HFFc6 (cell line): Measurements from ENCODE around the gene NLN. TPM values are rescaled to one million over a fixed set of nuclear protein-coding genes. Genes with fewer than 3 reads are reported as not detected.
A peak's percentile ranks its signal among the peaks of the same experiment; 100 is the strongest.

Source experiments
- DNase-seq: peaks from one replicate; pipeline ENCODE4 v3.0.0-alpha.2; 2018
- H3K27ac Mint-ChIP-seq: 2 replicates; pipeline ENCODE4 v1.8.0; 2020; ENCODE audit warnings: mild to moderate bottlenecking, mixed read lengths
- H3K27me3 Mint-ChIP-seq: 2 replicates; pipeline ENCODE4 v1.8.0; 2021; ENCODE audit warnings: mild to moderate bottlenecking, moderate library complexity, mixed read lengths; ENCODE audit not compliant: insufficient read depth
- H3K36me3 Mint-ChIP-seq: 2 replicates; pipeline ENCODE4 v1.8.0; 2021; ENCODE audit warnings: low read depth, mixed read lengths
- H3K4me1 Mint-ChIP-seq: 2 replicates; pipeline ENCODE4 v1.8.0; 2020; ENCODE audit warnings: low read depth, mixed read lengths
- H3K4me3 Mint-ChIP-seq: 2 replicates; pipeline ENCODE4 v1.8.0; 2020; ENCODE audit warnings: mild to moderate bottlenecking, moderate library complexity, mixed read lengths
- H3K9me3 Mint-ChIP-seq: 2 replicates; pipeline ENCODE4 v1.8.0; 2020; ENCODE audit warnings: mild to moderate bottlenecking, mixed read lengths
- total RNA-seq, 6 experiments: library from RNA; stranded (reverse); fragmentation: NEBNext Ultra II Directional; extraction: Animal tissue kit (Norgen Biotek cat#: 25700); gene quantifications; 2 replicates in 1 of 6; 3 replicates in 5 of 6; pipeline ENCODE4 v1.2.3, GENCODE V29; 2021
- TF ChIP-seq, protein P1 (sequence below): fragments of 200-600 bp; sonication (generic); IDR thresholded peaks from 2 replicates; pipeline ENCODE4 v1.5.0; 2021; ENCODE audit warnings: antibody characterized with exemption, mild to moderate bottlenecking

The NLN gene
- total RNA-seq, 6 experiments from 2014 or later: 47.9 to 62.0 (median 57.1) TPM

DNA sequence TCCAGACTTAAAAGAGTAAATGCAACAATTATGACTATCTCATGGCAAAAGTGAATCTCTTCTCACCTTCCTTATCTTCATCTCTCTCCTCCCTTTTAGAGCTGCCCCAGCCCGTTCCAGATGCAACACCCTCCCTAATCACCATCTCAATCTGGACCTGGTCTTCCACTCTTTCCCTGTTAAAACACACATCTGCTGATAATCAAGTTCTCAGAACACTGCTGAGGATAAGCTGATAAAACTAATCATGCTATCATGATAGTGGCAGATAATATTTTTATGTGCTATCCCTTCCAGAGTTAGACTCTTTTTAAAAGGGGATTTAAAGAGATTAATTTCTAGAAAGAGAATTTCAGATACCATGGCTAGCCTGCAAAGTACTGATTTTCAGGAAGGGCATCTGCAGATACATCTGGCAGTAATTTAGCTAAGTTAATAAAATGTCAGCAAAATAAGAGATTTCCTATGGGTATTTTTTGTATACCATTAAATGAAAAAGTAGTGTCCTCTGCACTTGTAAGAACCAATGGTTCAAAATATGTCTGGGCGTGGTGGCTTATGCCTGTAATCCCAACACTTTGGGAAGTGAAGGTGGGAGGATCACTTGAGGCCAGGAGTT, 17.3 kb upstream of the NLN start:
- Mint-ChIP-seq H3K27me3 (no peaks in the 10 kb centered on the region), H3K4me3 (no peak overlapping the region), H3K9me3 (no peaks in the 10 kb centered on the region), H3K27ac (peak overlapping the region; percentile 5; the same call in 1 of the 2 replicates), H3K4me1 (no peaks in the 10 kb centered on the region), H3K36me3 (peaks cover 16% of the 10 kb centered on the region)
- TF ChIP-seq, protein P1, sequence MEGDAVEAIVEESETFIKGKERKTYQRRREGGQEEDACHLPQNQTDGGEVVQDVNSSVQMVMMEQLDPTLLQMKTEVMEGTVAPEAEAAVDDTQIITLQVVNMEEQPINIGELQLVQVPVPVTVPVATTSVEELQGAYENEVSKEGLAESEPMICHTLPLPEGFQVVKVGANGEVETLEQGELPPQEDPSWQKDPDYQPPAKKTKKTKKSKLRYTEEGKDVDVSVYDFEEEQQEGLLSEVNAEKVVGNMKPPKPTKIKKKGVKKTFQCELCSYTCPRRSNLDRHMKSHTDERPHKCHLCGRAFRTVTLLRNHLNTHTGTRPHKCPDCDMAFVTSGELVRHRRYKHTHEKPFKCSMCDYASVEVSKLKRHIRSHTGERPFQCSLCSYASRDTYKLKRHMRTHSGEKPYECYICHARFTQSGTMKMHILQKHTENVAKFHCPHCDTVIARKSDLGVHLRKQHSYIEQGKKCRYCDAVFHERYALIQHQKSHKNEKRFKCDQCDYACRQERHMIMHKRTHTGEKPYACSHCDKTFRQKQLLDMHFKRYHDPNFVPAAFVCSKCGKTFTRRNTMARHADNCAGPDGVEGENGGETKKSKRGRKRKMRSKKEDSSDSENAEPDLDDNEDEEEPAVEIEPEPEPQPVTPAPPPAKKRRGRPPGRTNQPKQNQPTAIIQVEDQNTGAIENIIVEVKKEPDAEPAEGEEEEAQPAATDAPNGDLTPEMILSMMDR: no peak
- no peak for DNase-seq

DNA sequence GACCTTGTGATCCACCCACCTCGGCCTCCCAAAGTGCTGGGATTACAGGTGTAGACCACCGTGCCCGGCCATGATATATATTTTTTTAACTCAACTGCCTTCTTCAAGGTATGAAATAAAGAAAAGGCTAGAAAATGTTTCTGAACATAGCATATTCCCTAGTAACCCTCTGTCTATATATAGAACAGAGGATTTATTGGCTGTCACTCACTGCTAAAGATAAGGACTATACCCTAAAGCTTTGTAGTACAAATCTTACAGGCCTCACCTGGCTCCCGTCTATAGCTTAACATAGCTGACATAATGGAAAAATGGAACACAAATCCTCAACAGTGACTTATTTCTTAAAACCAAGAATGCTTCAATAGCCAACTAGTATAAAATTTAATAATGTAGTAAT, 14.3 kb upstream of the NLN start:
- Mint-ChIP-seq H3K27ac (no peak overlapping the region), H3K27me3 (no peaks in the 10 kb centered on the region), H3K9me3 (no peaks in the 10 kb centered on the region), H3K4me1 (no peaks in the 10 kb centered on the region), H3K4me3 (no peak overlapping the region), H3K36me3 (peaks cover 19% of the 10 kb centered on the region)
- TF ChIP-seq, protein P1: no peak
- DNase-seq: no peak

DNA sequence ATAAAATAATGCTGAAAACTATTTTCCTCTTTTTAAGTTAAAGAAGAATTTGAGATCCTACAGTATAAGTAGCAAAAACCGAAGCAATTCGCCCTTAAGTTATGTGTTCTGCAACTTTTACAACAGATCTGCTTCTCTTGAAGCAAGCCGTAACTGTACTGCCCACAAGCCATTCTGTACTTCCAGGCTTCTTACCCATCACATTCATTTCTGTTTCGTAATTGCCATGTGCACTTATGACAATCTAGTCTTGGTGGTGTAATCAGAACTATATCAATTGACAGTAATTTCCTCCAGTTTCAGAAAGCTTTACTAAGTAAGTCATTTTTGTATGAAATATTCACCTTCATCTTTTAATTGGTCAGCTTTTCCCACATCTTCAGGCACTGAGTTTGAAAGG, 13.9 kb upstream of the NLN start:
- Mint-ChIP-seq H3K27ac (no peak overlapping the region), H3K36me3 (peaks cover 18% of the 10 kb centered on the region), H3K4me3 (no peak overlapping the region), H3K27me3 (no peaks in the 10 kb centered on the region), H3K4me1 (no peaks in the 10 kb centered on the region), H3K9me3 (no peaks in the 10 kb centered on the region)
- no peak for DNase-seq
- TF ChIP-seq, protein P1: no peak

DNA sequence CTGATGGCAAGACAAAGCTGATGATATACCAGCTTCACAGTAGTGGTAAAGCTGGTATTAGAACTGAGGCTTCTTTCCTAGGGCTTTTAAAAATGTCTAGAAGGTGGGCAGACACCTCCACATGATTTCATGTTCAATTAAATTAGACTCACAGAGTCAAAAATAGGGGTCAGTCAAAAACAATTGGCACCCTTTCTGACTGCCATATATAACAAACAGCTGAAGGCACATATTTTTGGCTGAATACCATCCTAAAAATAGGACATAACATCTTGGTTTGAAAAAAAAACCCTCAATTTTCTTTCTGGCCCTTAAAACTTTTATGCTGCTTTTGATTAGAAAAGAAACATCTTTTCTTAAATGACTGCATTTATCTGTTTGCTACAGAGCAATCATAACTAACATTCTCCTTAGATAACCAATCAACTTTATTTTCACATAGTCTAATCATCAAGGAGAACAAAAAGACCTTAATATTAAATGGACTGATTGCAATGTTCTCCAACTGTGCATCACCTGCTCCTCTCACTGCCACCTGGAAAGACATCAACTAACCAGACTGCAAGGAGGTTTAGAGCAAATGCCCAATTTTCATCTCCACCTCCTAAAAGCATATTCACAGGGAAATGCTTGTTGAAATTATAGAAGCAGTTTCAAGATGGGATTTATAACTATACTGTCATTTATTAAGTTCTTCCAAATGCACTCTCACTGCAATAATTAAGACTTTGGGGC, 3.3 kb upstream of the NLN start:
- H3K9me3 Mint-ChIP-seq: no peaks in the 10 kb centered on the region
- peaks cover 14% of the 10 kb centered on the region for H3K4me1 Mint-ChIP-seq
- TF ChIP-seq, protein P1: no peak
- no peaks in the 10 kb centered on the region for H3K27me3 Mint-ChIP-seq
- H3K27ac Mint-ChIP-seq: peak overlapping the region; percentile 30; the same call in 1 of the 2 replicates
- peaks cover 13% of the 10 kb centered on the region; the same call in 1 of the 2 replicates for H3K36me3 Mint-ChIP-seq
- no peak for DNase-seq
- no peak overlapping the region for H3K4me3 Mint-ChIP-seq

DNA sequence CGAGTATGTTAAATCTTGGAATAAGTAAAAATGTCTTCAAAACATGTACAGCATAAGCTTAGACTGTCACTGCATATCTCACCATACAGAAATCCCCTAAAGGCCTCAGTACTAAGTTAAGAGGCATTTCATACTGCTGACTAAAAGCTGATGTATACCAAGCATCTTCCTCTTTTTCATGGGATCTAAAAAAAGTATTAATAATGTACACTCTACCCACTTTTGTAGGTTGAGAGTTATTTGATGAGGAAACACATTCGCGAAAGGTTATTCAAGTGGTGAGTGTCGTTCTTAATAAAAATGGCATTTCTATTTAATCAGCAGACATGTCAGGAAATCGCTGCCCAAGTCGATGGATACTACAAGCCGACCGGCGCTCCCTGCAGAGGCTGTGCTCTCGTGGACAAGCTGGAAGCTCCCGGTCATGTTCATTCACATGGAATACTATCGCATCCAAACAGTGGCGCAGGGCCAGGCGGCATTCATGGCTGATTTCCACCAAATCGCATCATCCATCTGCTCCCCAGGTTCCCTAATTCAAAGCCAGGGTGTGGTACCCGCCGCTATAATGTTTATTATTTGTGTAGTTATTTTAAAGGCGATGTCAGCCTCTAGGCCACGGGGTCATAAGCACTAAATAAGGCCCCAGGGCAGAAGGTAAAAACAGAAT, 820 bp upstream of the NLN start:
- TF ChIP-seq, protein P1: no peak
- DNase-seq: peak; percentile 76
- peak overlapping the region; percentile 82 for H3K27ac Mint-ChIP-seq
- H3K36me3 Mint-ChIP-seq: peaks cover 20% of the 10 kb centered on the region
- peak overlapping the region; percentile 97 for H3K4me3 Mint-ChIP-seq
- peaks cover 29% of the 10 kb centered on the region for H3K4me1 Mint-ChIP-seq
- H3K27me3 Mint-ChIP-seq: no peaks in the 10 kb centered on the region
- H3K9me3 Mint-ChIP-seq: no peaks in the 10 kb centered on the region
